ENCODE results near the gene ARMC8.

The ARMC8 gene

GRCh38 chr3:138260611-138261010, 73.5 kb downstream of the ARMC8 start:
- DNase-seq (ENCODE audit: extremely low read depth, low read depth): no peak
- TF ChIP-seq CTCF (IDR thresholded peaks at IDR 0.05; ENCODE audit: low read depth, low read length): no peak

GRCh38 chr3:138263104-138263503, 76.0 kb downstream of the ARMC8 start:
- no peak for DNase-seq (ENCODE audit: extremely low read depth, low read depth)
- TF ChIP-seq CTCF (IDR thresholded peaks at IDR 0.05; ENCODE audit: low read depth, low read length): no peak

GRCh38 chr3:138265745-138266144, 78.6 kb downstream of the ARMC8 start:
- DNase-seq (ENCODE audit: extremely low read depth, low read depth): no peak
- no peak for TF ChIP-seq CTCF (IDR thresholded peaks at IDR 0.05; ENCODE audit: low read depth, low read length)

- DNase-seq (ENCODE audit: extremely low read depth, low read depth): no peak
- no peak for TF ChIP-seq CTCF (IDR thresholded peaks at IDR 0.05; ENCODE audit: low read depth, low read length)
Observed at GRCh38 chr3:138267083-138267482, 80.0 kb downstream of the ARMC8 start.

- DNase-seq (ENCODE audit: extremely low read depth, low read depth): no peak
- no peak for TF ChIP-seq CTCF (IDR thresholded peaks at IDR 0.05; ENCODE audit: low read depth, low read length)
Observed at GRCh38 chr3:138270245-138270644, 83.1 kb downstream of the ARMC8 start.

GRCh38 chr3:138271189-138271794, 84.2 kb downstream of the ARMC8 start:
- no peak for DNase-seq (ENCODE audit: extremely low read depth, low read depth)
- no peak for TF ChIP-seq CTCF (IDR thresholded peaks at IDR 0.05; ENCODE audit: low read depth, low read length)

GRCh38 chr3:138281561-138281960, 94.5 kb downstream of the ARMC8 start:
- no peak for DNase-seq (ENCODE audit: extremely low read depth, low read depth)
- TF ChIP-seq CTCF (IDR thresholded peaks at IDR 0.05; ENCODE audit: low read depth, low read length): no peak

Measured in AG09319 (cell line).